ENCODE data around the gene PADI2.

- no peak for TF ChIP-seq CTCF (conservative IDR thresholded peaks at IDR 0.05)
- TF ChIP-seq ZFX (IDR thresholded peaks at IDR 0.05): no peak
These were observed 79.1 kb downstream of the PADI2 start for GRCh38 chr1:17040135-17040534.

Data from C4-2B (cell line).